HEK293T (cell line): ENCODE measurements around the gene GCDH.

Experiments used
- BHLHE40 ChIP-seq: fragments of 450-650 bp; IDR thresholded peaks from 2 replicates; pipeline ENCODE4 v1.6.1; 2016; ENCODE audit warnings: mild to moderate bottlenecking, moderate library complexity, borderline replicate concordance
- FOXK2 ChIP-seq: fragments of 450-650 bp; IDR thresholded peaks from 2 replicates; pipeline ENCODE4 v1.6.1; 2016; ENCODE audit warnings: mild to moderate bottlenecking
- FOXM1 ChIP-seq: fragments of 450-650 bp; IDR thresholded peaks from 2 replicates; pipeline ENCODE4 v1.6.1; 2017; ENCODE audit warnings: mild to moderate bottlenecking, borderline replicate concordance
- HDGF ChIP-seq: fragments of 450-650 bp; IDR thresholded peaks from 2 replicates; pipeline ENCODE4 v1.6.1; 2017; ENCODE audit warnings: antibody characterized with exemption, borderline replicate concordance
- SUZ12 ChIP-seq: fragments of 450-650 bp; IDR thresholded peaks from 2 replicates; pipeline ENCODE4 v1.6.1; 2016; ENCODE audit warnings: mild to moderate bottlenecking

- TF ChIP-seq FOXM1 (no peak), FOXK2 (no peak), BHLHE40 (no peak), SUZ12 (no peak), HDGF (no peak)
These were observed 22.1 kb downstream of the GCDH start for GRCh38 chr19:12913011-12913561.
